T-helper 1 cell treated with Interleukin-12 subunit alpha and Interleukin-12 subunit beta and Interleukin-4 antibody, amounts not matched to agents 30 μg/mL and 1 μg/mL, for 36 hours (primary cell): ENCODE measurements around the gene VAMP8.
A peak's percentile ranks its signal among the peaks of the same experiment; 100 is the strongest.
"Not testable (repeated sequence)": the region's sequence is repeated elsewhere in the genome, so short reads cannot be mapped to it uniquely, and the experiment has no call there.

Experiments
- H3K27ac Mint-ChIP-seq: one replicate; pipeline ENCODE4 v1.8.0; 2021; ENCODE audit warnings: mild to moderate bottlenecking, mixed read lengths
- H3K27me3 Mint-ChIP-seq: one replicate; pipeline ENCODE4 v1.8.0; 2021; ENCODE audit warnings: low read depth, mixed read lengths
- H3K36me3 Mint-ChIP-seq: one replicate; pipeline ENCODE4 v1.8.0; 2021; ENCODE audit warnings: low read depth, mixed read lengths
- H3K4me1 Mint-ChIP-seq: one replicate; pipeline ENCODE4 v1.8.0; 2021; ENCODE audit warnings: low read depth, mixed read lengths
- H3K4me3 Mint-ChIP-seq: one replicate; pipeline ENCODE4 v1.8.0; 2021; ENCODE audit warnings: mild to moderate bottlenecking, moderate library complexity, mixed read lengths
- H3K9me3 Mint-ChIP-seq: one replicate; pipeline ENCODE4 v1.8.0; 2021; ENCODE audit warnings: mixed read lengths

The VAMP8 gene

GRCh38 chr2:85583667-85584353, 6.4 kb downstream of the VAMP8 start:
- H3K4me1 Mint-ChIP-seq, result peaks cover 56% of the 10 kb centered on the region
- H3K9me3 Mint-ChIP-seq, result no peaks in the 10 kb centered on the region
- peak overlapping the region; percentile 80 for H3K27ac Mint-ChIP-seq
- peak overlapping the region; percentile 77 for H3K4me3 Mint-ChIP-seq
- peaks cover 32% of the 10 kb centered on the region for H3K36me3 Mint-ChIP-seq
- no peaks in the 10 kb centered on the region for H3K27me3 Mint-ChIP-seq

GRCh38 chr2:85584354-85584856, 7.0 kb downstream of the VAMP8 start, which contains the start of gene VAMP5:
Gene VAMP5 (plus strand): TSS chr2:85584431. CDS start chr2:85584491, 60 bp downstream.
- peak within 1 kb of the TSS; percentile 91 for H3K27ac Mint-ChIP-seq
- H3K27me3 Mint-ChIP-seq, result no peaks in the 10 kb centered on the region
- no peaks in the 10 kb centered on the region for H3K9me3 Mint-ChIP-seq
- H3K4me1 Mint-ChIP-seq, result peaks cover 51% of the 10 kb centered on the region
- H3K36me3 Mint-ChIP-seq, result peaks cover 32% of the 10 kb centered on the region
- peak within 1 kb of the TSS; percentile 88 for H3K4me3 Mint-ChIP-seq

GRCh38 chr2:85584857-85585780, 7.7 kb downstream of the VAMP8 start:
- H3K4me1 Mint-ChIP-seq, result peaks cover 46% of the 10 kb centered on the region
- H3K4me3 Mint-ChIP-seq, result peak overlapping the region; percentile 88
- H3K27me3 Mint-ChIP-seq, result no peaks in the 10 kb centered on the region
- peaks cover 28% of the 10 kb centered on the region for H3K36me3 Mint-ChIP-seq
- no peaks in the 10 kb centered on the region for H3K9me3 Mint-ChIP-seq
- H3K27ac Mint-ChIP-seq, result peak overlapping the region; percentile 91

- Mint-ChIP-seq H3K4me1 (peaks cover 42% of the 10 kb centered on the region), H3K4me3 (peak overlapping the region; percentile 88), H3K27ac (peak overlapping the region; percentile 91), H3K27me3 (no peaks in the 10 kb centered on the region), H3K9me3 (no peaks in the 10 kb centered on the region), H3K36me3 (peaks cover 27% of the 10 kb centered on the region)
Observed at GRCh38 chr2:85585781-85586105, 8.4 kb downstream of the VAMP8 start.

- Mint-ChIP-seq H3K4me3 (no peak overlapping the region), H3K27ac (no peak overlapping the region), H3K4me1 (peaks cover 34% of the 10 kb centered on the region), H3K9me3 (no peaks in the 10 kb centered on the region), H3K27me3 (no peaks in the 10 kb centered on the region), H3K36me3 (peaks cover 13% of the 10 kb centered on the region)
Observed at GRCh38 chr2:85588236-85588635, 10.8 kb downstream of the VAMP8 start.

GRCh38 chr2:85588645-85589044, 11.3 kb downstream of the VAMP8 start:
- no peaks in the 10 kb centered on the region for H3K27me3 Mint-ChIP-seq
- peaks cover 32% of the 10 kb centered on the region for H3K4me1 Mint-ChIP-seq
- H3K27ac Mint-ChIP-seq, result peak overlapping the region; percentile 13
- no peak overlapping the region for H3K4me3 Mint-ChIP-seq
- H3K9me3 Mint-ChIP-seq, result no peaks in the 10 kb centered on the region
- peaks cover 10% of the 10 kb centered on the region for H3K36me3 Mint-ChIP-seq

GRCh38 chr2:85589181-85589580, 11.8 kb downstream of the VAMP8 start:
- Mint-ChIP-seq H3K36me3 (peaks cover 12% of the 10 kb centered on the region), H3K27me3 (no peaks in the 10 kb centered on the region), H3K9me3 (no peaks in the 10 kb centered on the region), H3K4me1 (peaks cover 29% of the 10 kb centered on the region), H3K27ac (no peak overlapping the region), H3K4me3 (no peak overlapping the region)

- Mint-ChIP-seq H3K9me3 (no peaks in the 10 kb centered on the region), H3K27me3 (no peaks in the 10 kb centered on the region), H3K27ac (no peak overlapping the region), H3K36me3 (peaks cover 13% of the 10 kb centered on the region), H3K4me1 (peaks cover 31% of the 10 kb centered on the region), H3K4me3 (no peak overlapping the region)
Observed at GRCh38 chr2:85589982-85590791, 12.8 kb downstream of the VAMP8 start.

- Mint-ChIP-seq H3K27ac (no peak overlapping the region), H3K36me3 (peaks cover 18% of the 10 kb centered on the region), H3K4me1 (peaks cover 28% of the 10 kb centered on the region), H3K4me3 (no peak overlapping the region), H3K9me3 (no peaks in the 10 kb centered on the region), H3K27me3 (no peaks in the 10 kb centered on the region)
Observed at GRCh38 chr2:85590950-85591349, 13.6 kb downstream of the VAMP8 start.

- Mint-ChIP-seq H3K36me3 (peaks cover 18% of the 10 kb centered on the region), H3K4me1 (peaks cover 29% of the 10 kb centered on the region), H3K27ac (no peak overlapping the region), H3K4me3 (no peak overlapping the region), H3K27me3 (no peaks in the 10 kb centered on the region), H3K9me3 (no peaks in the 10 kb centered on the region)
Observed at GRCh38 chr2:85591563-85591962, 14.2 kb downstream of the VAMP8 start.

GRCh38 chr2:85592299-85592698, 14.9 kb downstream of the VAMP8 start:
- not testable (repeated sequence) for H3K27ac Mint-ChIP-seq, H3K9me3 Mint-ChIP-seq, H3K4me3 Mint-ChIP-seq, H3K27me3 Mint-ChIP-seq
- H3K36me3 Mint-ChIP-seq, result peaks cover 23% of the 10 kb centered on the region
- H3K4me1 Mint-ChIP-seq, result peaks cover 36% of the 10 kb centered on the region

- H3K4me3 Mint-ChIP-seq, result peak overlapping the region; percentile 10
- H3K27ac Mint-ChIP-seq, result no peak overlapping the region
- peaks cover 32% of the 10 kb centered on the region for H3K4me1 Mint-ChIP-seq
- H3K36me3 Mint-ChIP-seq, result peaks cover 20% of the 10 kb centered on the region
- H3K9me3 Mint-ChIP-seq, result no peaks in the 10 kb centered on the region
- H3K27me3 Mint-ChIP-seq, result no peaks in the 10 kb centered on the region
Observed at GRCh38 chr2:85593023-85593422, 15.6 kb downstream of the VAMP8 start.

GRCh38 chr2:85594715-85595300, 17.4 kb downstream of the VAMP8 start:
- H3K9me3 Mint-ChIP-seq, result no peaks in the 10 kb centered on the region

More at GRCh38 chr2:85594715-85595300, 17.4 kb downstream of the VAMP8 start:
- H3K27me3 Mint-ChIP-seq, result no peaks in the 10 kb centered on the region
- peaks cover 26% of the 10 kb centered on the region for H3K4me1 Mint-ChIP-seq
- H3K27ac Mint-ChIP-seq, result peak overlapping the region; percentile 97
- H3K4me3 Mint-ChIP-seq, result peak overlapping the region; percentile 100
- H3K36me3 Mint-ChIP-seq, result peaks cover 17% of the 10 kb centered on the region
